Liver (tissue), 9 donors: ENCODE results near the gene EPHB2. TPM values are rescaled to one million over a fixed set of nuclear protein-coding genes. Genes with fewer than 3 reads are reported as not detected.

Experiments
- DNase-seq: peaks from one replicate; pipeline ENCODE4 v3.0.0-alpha.2; 2017; ENCODE audit warnings: low spot score
- H3K27ac ChIP-seq, 2 donors: one replicate each; pipeline ENCODE4 v1.7.0; 2013; ENCODE audit warnings: inconsistent platforms in 2 of 2, low read length in 2 of 2, control low read depth in 1 of 2, low read depth in 1 of 2, mild to moderate bottlenecking in 1 of 2
- H3K27me3 ChIP-seq, 4 donors: one replicate each; pipeline versions ENCODE4 v1.6.1 to v1.7.0; 2013; ENCODE audit warnings: low read length in 3 of 4, inconsistent platforms in 1 of 4, mild to moderate bottlenecking in 1 of 4, moderate library complexity in 1 of 4; ENCODE audit not compliant: control insufficient read depth in 4 of 4, insufficient read depth in 4 of 4
- H3K36me3 ChIP-seq, 4 donors: one replicate each; pipeline versions ENCODE4 v1.6.1 to v1.7.0; 2013; ENCODE audit warnings: low read length in 3 of 4, mild to moderate bottlenecking in 3 of 4, low read depth in 1 of 4, moderate library complexity in 1 of 4; ENCODE audit not compliant: control insufficient read depth in 4 of 4, insufficient read depth in 3 of 4
- H3K4me1 ChIP-seq, 4 donors: one replicate each; pipeline versions ENCODE4 v1.6.1 to v1.7.0; 2013; ENCODE audit warnings: low read length in 3 of 4, mild to moderate bottlenecking in 3 of 4, moderate library complexity in 1 of 4; ENCODE audit not compliant: control insufficient read depth in 4 of 4, insufficient read depth in 4 of 4
- H3K4me3 ChIP-seq, 3 donors: one replicate each; pipeline versions ENCODE4 v1.6.1 to v1.7.0; 2013; ENCODE audit warnings: low read length in 3 of 3, control low read depth in 1 of 3, low read depth in 1 of 3, mild to moderate bottlenecking in 1 of 3
- H3K9ac ChIP-seq, 2 donors: one replicate each; pipeline ENCODE4 v1.7.0; 2013; ENCODE audit warnings: low read length in 2 of 2, mild to moderate bottlenecking in 2 of 2, moderate library complexity in 2 of 2, control low read depth in 1 of 2, low read depth in 1 of 2
- H3K9me3 ChIP-seq, 4 donors: one replicate each; pipeline versions ENCODE4 v1.6.1 to v1.7.0; 2013; ENCODE audit warnings: low read length in 3 of 4; ENCODE audit not compliant: control insufficient read depth in 4 of 4
- ATF3 ChIP-seq: IDR thresholded peaks from 2 replicates; pipeline ENCODE4 v1.6.1; 2016; ENCODE audit warnings: antibody characterized with exemption
- CTCF ChIP-seq: fragments of 150-350 bp; IDR thresholded peaks from 2 replicates; pipeline ENCODE4 v1.5.1; 2017; ENCODE audit warnings: improper control_type of control experiment, low read depth, low read length; ENCODE audit not compliant: missing input control
- EGR1 ChIP-seq, 2 donors: IDR thresholded peaks; 2 replicates each; pipeline ENCODE4 v1.6.1; 2016 to 2018; ENCODE audit warnings: antibody characterized with exemption in 2 of 2, low read depth in 2 of 2
- FOXA1 ChIP-seq: IDR thresholded peaks from 2 replicates; pipeline ENCODE4 v1.6.1; 2016; ENCODE audit warnings: antibody characterized with exemption
- FOXA2 ChIP-seq: IDR thresholded peaks from 2 replicates; pipeline ENCODE4 v1.6.1; 2016; ENCODE audit warnings: antibody characterized with exemption
- GABPA ChIP-seq, 2 donors: IDR thresholded peaks in 1 of 2; conservative IDR thresholded peaks in 1 of 2; 2 replicates each; pipeline ENCODE4 v1.6.1; 2016; ENCODE audit warnings: antibody characterized with exemption in 2 of 2, mild to moderate bottlenecking in 1 of 2, moderate library complexity in 1 of 2
- HNF4A ChIP-seq, 2 donors: conservative IDR thresholded peaks; 2 replicates each; pipeline ENCODE4 v1.6.1; 2016; ENCODE audit warnings: antibody characterized with exemption in 2 of 2, mild to moderate bottlenecking in 2 of 2
- HNF4G ChIP-seq: IDR thresholded peaks from 2 replicates; pipeline ENCODE4 v1.6.1; 2016; ENCODE audit warnings: antibody characterized with exemption
- JUND ChIP-seq, 2 donors: IDR thresholded peaks; 2 replicates each; pipeline ENCODE4 v1.6.1; 2016; ENCODE audit warnings: antibody characterized with exemption in 2 of 2
- MAX ChIP-seq: IDR thresholded peaks from 2 replicates; pipeline ENCODE4 v1.6.1; 2016; ENCODE audit warnings: antibody characterized with exemption
- NR2F2 ChIP-seq: IDR thresholded peaks from 2 replicates; pipeline ENCODE4 v1.6.1; 2016; ENCODE audit warnings: antibody characterized with exemption
- RAD21 ChIP-seq, 2 donors: IDR thresholded peaks; 2 replicates each; pipeline ENCODE4 v1.6.1; 2016; ENCODE audit warnings: antibody characterized with exemption in 2 of 2, mild to moderate bottlenecking in 2 of 2
- RXRA ChIP-seq, 2 donors: IDR thresholded peaks; 2 replicates each; pipeline ENCODE4 v1.6.1; 2017 to 2018; ENCODE audit warnings: antibody characterized with exemption in 2 of 2, mild to moderate bottlenecking in 1 of 2
- SP1 ChIP-seq: IDR thresholded peaks from 2 replicates; pipeline ENCODE4 v1.6.1; 2018; ENCODE audit warnings: antibody characterized with exemption, mild to moderate bottlenecking
- TAF1 ChIP-seq: conservative IDR thresholded peaks from 2 replicates; pipeline ENCODE4 v1.6.1; 2016; ENCODE audit warnings: antibody characterized with exemption, mild to moderate bottlenecking
- YY1 ChIP-seq: IDR thresholded peaks from 2 replicates; pipeline ENCODE4 v1.6.1; 2016; ENCODE audit warnings: antibody characterized with exemption, mild to moderate bottlenecking
- ZBTB33 ChIP-seq: IDR thresholded peaks from 2 replicates; pipeline ENCODE4 v1.6.1; 2016; ENCODE audit warnings: antibody characterized with exemption
- WGBS: extraction: QIAGEN DNeasy Blood & Tissue Kit; methylation state at CpG from one replicate; pipeline ENCODE4 v1.1.7; 2013; 5-methylcytosine and 5-hydroxymethylcytosine counted together
- polyA plus RNA-seq, 2 donors: library from polyadenylated mRNA; stranded (reverse) in 1 of 2; unstranded in 1 of 2; fragments of 200-250 nt in 1 of 2; fragments of >200 nt in 1 of 2; fragmentation: Nextera tagmentation in 1 of 2; extraction: Ambion mirVana in 1 of 2; gene quantifications; one replicate each; pipeline versions ENCODE4 v1.2.1 to v1.2.3, GENCODE V29; 2013 to 2015
- total RNA-seq, 2 donors: library from RNA; depleted of rRNA; stranded (reverse); fragments of >200 nt; gene quantifications; one replicate each; pipeline ENCODE4 v1.2.3, GENCODE V29; 2014
- TF ChIP-seq, protein P1 (sequence below): IDR thresholded peaks from 2 replicates; pipeline ENCODE4 v1.6.1; 2016; ENCODE audit warnings: antibody characterized with exemption, mild to moderate bottlenecking
- donor health status: healthy.
- donor health status: healthy.
- donor health status: healthy.
- donor health status: healthy.
- donor health status: healthy.

Gene EPHB2
- total and polyA plus RNA-seq, 4 donors, result 0.07 to 1.0 (median 0.38) TPM

DNA sequence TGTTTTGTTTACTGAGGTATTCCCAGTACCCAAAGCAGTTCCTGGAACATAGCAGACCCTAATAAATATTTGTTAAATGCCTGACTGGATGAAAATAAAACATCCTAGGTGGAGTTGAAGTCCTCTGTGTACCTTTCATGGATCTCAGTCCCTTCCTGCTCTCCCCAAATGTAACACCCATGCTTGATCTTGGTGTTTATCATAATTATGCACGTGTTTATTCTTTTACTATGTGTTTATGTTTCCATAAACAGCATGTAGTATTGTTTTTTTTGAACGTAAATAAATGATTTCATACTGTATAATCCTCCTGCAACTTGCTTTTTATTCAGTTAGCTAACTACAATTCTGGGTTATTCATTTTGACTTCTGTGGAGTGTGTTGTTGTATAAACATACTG is 257.2 kb downstream of the EPHB2 start:
- Histone ChIP-seq H3K36me3 (no peaks in the 10 kb centered on the region), H3K4me3 (no peak overlapping the region), H3K9ac (no peak overlapping the region), H3K9me3 (no peaks in the 10 kb centered on the region), H3K27me3 (peaks cover 0 to 4% (median under 1%) of the 10 kb centered on the region in 4 donors), H3K4me1 (no peaks in the 10 kb centered on the region), H3K27ac (no peak overlapping the region)
- 43% methylated on average over 2 of the region's 2 CpGs for WGBS
- DNase-seq, result no peak
- TF ChIP-seq, protein P1, sequence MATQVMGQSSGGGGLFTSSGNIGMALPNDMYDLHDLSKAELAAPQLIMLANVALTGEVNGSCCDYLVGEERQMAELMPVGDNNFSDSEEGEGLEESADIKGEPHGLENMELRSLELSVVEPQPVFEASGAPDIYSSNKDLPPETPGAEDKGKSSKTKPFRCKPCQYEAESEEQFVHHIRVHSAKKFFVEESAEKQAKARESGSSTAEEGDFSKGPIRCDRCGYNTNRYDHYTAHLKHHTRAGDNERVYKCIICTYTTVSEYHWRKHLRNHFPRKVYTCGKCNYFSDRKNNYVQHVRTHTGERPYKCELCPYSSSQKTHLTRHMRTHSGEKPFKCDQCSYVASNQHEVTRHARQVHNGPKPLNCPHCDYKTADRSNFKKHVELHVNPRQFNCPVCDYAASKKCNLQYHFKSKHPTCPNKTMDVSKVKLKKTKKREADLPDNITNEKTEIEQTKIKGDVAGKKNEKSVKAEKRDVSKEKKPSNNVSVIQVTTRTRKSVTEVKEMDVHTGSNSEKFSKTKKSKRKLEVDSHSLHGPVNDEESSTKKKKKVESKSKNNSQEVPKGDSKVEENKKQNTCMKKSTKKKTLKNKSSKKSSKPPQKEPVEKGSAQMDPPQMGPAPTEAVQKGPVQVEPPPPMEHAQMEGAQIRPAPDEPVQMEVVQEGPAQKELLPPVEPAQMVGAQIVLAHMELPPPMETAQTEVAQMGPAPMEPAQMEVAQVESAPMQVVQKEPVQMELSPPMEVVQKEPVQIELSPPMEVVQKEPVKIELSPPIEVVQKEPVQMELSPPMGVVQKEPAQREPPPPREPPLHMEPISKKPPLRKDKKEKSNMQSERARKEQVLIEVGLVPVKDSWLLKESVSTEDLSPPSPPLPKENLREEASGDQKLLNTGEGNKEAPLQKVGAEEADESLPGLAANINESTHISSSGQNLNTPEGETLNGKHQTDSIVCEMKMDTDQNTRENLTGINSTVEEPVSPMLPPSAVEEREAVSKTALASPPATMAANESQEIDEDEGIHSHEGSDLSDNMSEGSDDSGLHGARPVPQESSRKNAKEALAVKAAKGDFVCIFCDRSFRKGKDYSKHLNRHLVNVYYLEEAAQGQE, result no peak
- TF ChIP-seq TAF1, result no peak
- no peak for TF ChIP-seq MAX
- no peak for TF ChIP-seq FOXA2
- TF ChIP-seq NR2F2, result no peak
- TF ChIP-seq YY1, result no peak
- no peak for TF ChIP-seq EGR1 (IDR thresholded peaks at IDR 0.05; ENCODE audit: low read depth in 2 of 2)
- no peak for TF ChIP-seq JUND (IDR thresholded peaks at IDR 0.05)
- TF ChIP-seq CTCF, result no peak
- no peak for TF ChIP-seq GABPA (IDR thresholded peaks at IDR 0.05 in 1 of 2, conservative IDR thresholded peaks at IDR 0.05 in 1 of 2)
- no peak for TF ChIP-seq ZBTB33
- TF ChIP-seq RAD21 (IDR thresholded peaks at IDR 0.05), result no peak
- no peak for TF ChIP-seq RXRA (IDR thresholded peaks at IDR 0.05)
- TF ChIP-seq ATF3, result no peak
- no peak for TF ChIP-seq HNF4A (conservative IDR thresholded peaks at IDR 0.05)
- TF ChIP-seq SP1, result no peak

DNA sequence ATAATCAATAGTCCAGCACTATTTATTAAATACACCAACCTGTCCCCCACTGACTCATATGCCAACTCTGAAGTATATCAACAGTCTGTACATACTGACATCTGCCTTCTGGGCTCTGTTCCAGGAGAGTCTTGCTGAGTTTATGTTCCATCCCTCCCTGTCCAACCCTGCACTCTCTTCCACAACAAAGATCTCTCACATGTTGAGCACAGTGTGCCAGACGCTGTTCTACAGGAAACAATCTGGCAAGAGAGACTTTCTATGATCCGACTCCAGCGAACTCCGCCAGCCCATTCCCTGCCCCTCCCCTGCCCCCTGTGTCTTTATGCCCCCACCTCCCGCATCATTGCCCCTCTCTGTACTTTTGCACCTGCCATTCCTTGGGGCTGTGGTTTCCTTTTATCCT is 258.7 kb downstream of the EPHB2 start:
- DNase-seq, result no peak
- no peaks in the 10 kb centered on the region for H3K36me3 ChIP-seq
- H3K9me3 ChIP-seq, result no peaks in the 10 kb centered on the region
- no peaks in the 10 kb centered on the region for H3K4me1 ChIP-seq
- WGBS, result 37% methylated on average over 5 of the region's 5 CpGs
- H3K27me3 ChIP-seq, result peaks cover 0 to 4% (median under 1%) of the 10 kb centered on the region in 4 donors
- no peak overlapping the region for H3K4me3 ChIP-seq
- no peak for TF ChIP-seq RAD21 (IDR thresholded peaks at IDR 0.05)
- TF ChIP-seq GABPA (IDR thresholded peaks at IDR 0.05 in 1 of 2, conservative IDR thresholded peaks at IDR 0.05 in 1 of 2), result no peak
- no peak for TF ChIP-seq ATF3
- no peak for TF ChIP-seq JUND (IDR thresholded peaks at IDR 0.05)
- TF ChIP-seq RXRA (IDR thresholded peaks at IDR 0.05), result no peak
- no peak for TF ChIP-seq ZBTB33
- TF ChIP-seq TAF1, result no peak
- no peak for TF ChIP-seq HNF4G
- TF ChIP-seq FOXA2, result no peak
- TF ChIP-seq, protein P1, result no peak
- no peak for TF ChIP-seq HNF4A (conservative IDR thresholded peaks at IDR 0.05)
- TF ChIP-seq FOXA1, result no peak
- no peak overlapping the region for H3K27ac ChIP-seq
- H3K9ac ChIP-seq, result no peak overlapping the region
